ENCODE measurements around the gene ZZZ3.

The ZZZ3 gene

GRCh38 chr1:77682460-77683159 lies at the start of gene ZZZ3:
TSS of gene ZZZ3 (minus strand) at chr1:77682658. CDS start at chr1:77633354, 49,304 bp downstream.
- H3K4me3 ChIP-seq (ENCODE audit: low read depth, low read length), result peak within 1 kb of the TSS; percentile 87
- DNase-seq (ENCODE audit: low read depth), result peak; percentile 97
- no peak for TF ChIP-seq CTCF (IDR thresholded peaks at IDR 0.05; ENCODE audit: insufficient read depth, low read depth, low read length, missing control alignments)

- TF ChIP-seq CTCF (IDR thresholded peaks at IDR 0.05; ENCODE audit: insufficient read depth, low read depth, low read length, missing control alignments), result no peak
- DNase-seq (ENCODE audit: low read depth), result no peak
- H3K4me3 ChIP-seq (ENCODE audit: low read depth, low read length), result no peak overlapping the region
Measured at GRCh38 chr1:77732090-77732489, 49.6 kb upstream of the ZZZ3 start.

- no peak for TF ChIP-seq CTCF (IDR thresholded peaks at IDR 0.05; ENCODE audit: insufficient read depth, low read depth, low read length, missing control alignments)
- H3K4me3 ChIP-seq (ENCODE audit: low read depth, low read length), result no peak overlapping the region
Measured at GRCh38 chr1:77725706-77726105, 43.2 kb upstream of the ZZZ3 start.

GRCh38 chr1:77718181-77718580 lies 35.7 kb upstream of the ZZZ3 start:
- no peak for TF ChIP-seq CTCF (IDR thresholded peaks at IDR 0.05; ENCODE audit: insufficient read depth, low read depth, low read length, missing control alignments)
- H3K4me3 ChIP-seq (ENCODE audit: low read depth, low read length), result no peak overlapping the region
- no peak for DNase-seq (ENCODE audit: low read depth)

More at GRCh38 chr1:77725706-77726105, 43.2 kb upstream of the ZZZ3 start:
- no peak for DNase-seq (ENCODE audit: low read depth)

- TF ChIP-seq CTCF (IDR thresholded peaks at IDR 0.05; ENCODE audit: insufficient read depth, low read depth, low read length, missing control alignments), result no peak
- no peak overlapping the region for H3K4me3 ChIP-seq (ENCODE audit: low read depth, low read length)
- no peak for DNase-seq (ENCODE audit: low read depth)
Measured at GRCh38 chr1:77716065-77716464, 33.6 kb upstream of the ZZZ3 start.

GRCh38 chr1:77709727-77710126 lies 27.3 kb upstream of the ZZZ3 start:
- no peak for DNase-seq (ENCODE audit: low read depth)
- TF ChIP-seq CTCF (IDR thresholded peaks at IDR 0.05; ENCODE audit: insufficient read depth, low read depth, low read length, missing control alignments), result no peak
- H3K4me3 ChIP-seq (ENCODE audit: low read depth, low read length), result no peak overlapping the region

GRCh38 chr1:77706321-77706720 lies 23.9 kb upstream of the ZZZ3 start:
- TF ChIP-seq CTCF (IDR thresholded peaks at IDR 0.05; ENCODE audit: insufficient read depth, low read depth, low read length, missing control alignments), result no peak
- no peak overlapping the region for H3K4me3 ChIP-seq (ENCODE audit: low read depth, low read length)
- DNase-seq (ENCODE audit: low read depth), result no peak
